HEK293 (cell line): ENCODE data around the gene NDUFS7.

ENCODE experiments used
- CTCF ChIA-PET: fragments of 350-600 bp; formaldehyde crosslinking; extraction: SDS; loops from one replicate; lab custom pipeline; 2021; ENCODE audit warnings: antibody characterized with exemption; lab: Yijun Ruan, JAX
- POLR2A ChIA-PET: fragments of 300-600 bp; formaldehyde crosslinking; extraction: SDS; loops from one replicate; lab custom pipeline; 2020; ENCODE audit warnings: antibody characterized with exemption, inconsistent platforms; lab: Yijun Ruan, JAX
- H3K27ac ChIP-seq: fragments of 200-500 bp; sonication (Bioruptor generic); 2 replicates; pipeline ENCODE4 v1.5.1; 2014; ENCODE audit warnings: low read depth, low read length, control low read depth, inconsistent platforms; ENCODE audit errors: extremely low read depth
- H3K36me3 ChIP-seq, 2 experiments: fragments of 200-500 bp in 1 of 2; sonication (Bioruptor generic) in 1 of 2; 1 replicate in 1 of 2; 2 replicates in 1 of 2; pipeline ENCODE4 v1.5.1; 2014 to 2017; ENCODE audit warnings: inconsistent platforms in 2 of 2, low read length in 2 of 2; ENCODE audit not compliant: control insufficient read depth in 2 of 2, insufficient read depth in 1 of 2
- H3K4me1 ChIP-seq: fragments of 200-500 bp; sonication (Bioruptor generic); 2 replicates; pipeline ENCODE4 v1.5.1; 2014; ENCODE audit warnings: mild to moderate bottlenecking, low read length, inconsistent platforms; ENCODE audit not compliant: control insufficient read depth, insufficient read depth
- H3K4me3 ChIP-seq: 2 replicates; pipeline ENCODE4 v1.5.1; 2011; ENCODE audit warnings: low read depth, mild to moderate bottlenecking, control low read depth, low read length, moderate library complexity
- H3K9me3 ChIP-seq: fragments of 200-500 bp; sonication (Bioruptor generic); 2 replicates; pipeline ENCODE4 v1.5.1; 2014; ENCODE audit warnings: low read depth, low read length, inconsistent platforms; ENCODE audit not compliant: control insufficient read depth, insufficient read depth
- GLI2 ChIP-seq: fragments of 450-650 bp; formaldehyde crosslinking; IDR thresholded peaks from 2 replicates; pipeline ENCODE4; 2017; ENCODE audit warnings: missing biosample characterization, missing genetic modification characterization, low read depth, borderline replicate concordance
- HIC1 ChIP-seq: fragments of 450-650 bp; formaldehyde crosslinking; IDR thresholded peaks from 2 replicates; pipeline ENCODE4 v1.5.1; 2016; ENCODE audit warnings: missing biosample characterization, missing genetic modification characterization
- KLF16 ChIP-seq: fragments of 450-650 bp; formaldehyde crosslinking; IDR thresholded peaks from 2 replicates; pipeline ENCODE4 v1.5.1; 2017; ENCODE audit warnings: missing biosample characterization, missing genetic modification characterization
- MEIS1 ChIP-seq: sonication (generic); formaldehyde crosslinking; IDR thresholded peaks from 2 replicates; pipeline ENCODE4 v1.8.1; 2022; ENCODE audit warnings: missing genetic modification reagents, mild to moderate bottlenecking, borderline replicate concordance
- SCRT1 ChIP-seq: fragments of 450-650 bp; formaldehyde crosslinking; IDR thresholded peaks from 2 replicates; pipeline ENCODE4 v1.5.1; 2016; ENCODE audit warnings: missing biosample characterization, missing genetic modification characterization, borderline replicate concordance
- SCRT2 ChIP-seq: fragments of 450-650 bp; formaldehyde crosslinking; IDR thresholded peaks from 2 replicates; pipeline ENCODE4 v1.5.1; 2016; ENCODE audit warnings: missing biosample characterization, missing genetic modification characterization
- WT1 ChIP-seq: fragments of 450-650 bp; formaldehyde crosslinking; IDR thresholded peaks from 2 replicates; pipeline ENCODE4 v1.5.1; 2016; ENCODE audit warnings: missing biosample characterization, missing genetic modification characterization
- ZBTB10 ChIP-seq: fragments of 450-650 bp; formaldehyde crosslinking; IDR thresholded peaks from 2 replicates; pipeline ENCODE4 v1.5.1; 2016; ENCODE audit warnings: missing biosample characterization, missing genetic modification characterization
- ZNF148 ChIP-seq: fragments of 450-650 bp; formaldehyde crosslinking; IDR thresholded peaks from 2 replicates; pipeline ENCODE4 v1.5.0; 2017; ENCODE audit warnings: missing biosample characterization, missing genetic modification characterization, borderline replicate concordance
- ZNF274 ChIP-seq, 2 experiments: fragments of 200-500 bp in 1 of 2; fragments of 450-650 bp in 1 of 2; sonication (Bioruptor generic) in 1 of 2; formaldehyde crosslinking in 1 of 2; IDR thresholded peaks; 2 replicates each; pipeline versions ENCODE4 v1.5.1 to v1.6.1; 2014 to 2016; ENCODE audit warnings: borderline replicate concordance in 1 of 2, inconsistent platforms in 1 of 2, low read length in 1 of 2, missing biosample characterization in 1 of 2, missing genetic modification characterization in 1 of 2
- ZNF280D ChIP-seq: fragments of 450-650 bp; formaldehyde crosslinking; IDR thresholded peaks from 2 replicates; pipeline ENCODE4 v1.5.1; 2016; ENCODE audit warnings: missing biosample characterization, missing genetic modification characterization
- ZNF335 ChIP-seq: fragments of 450-650 bp; formaldehyde crosslinking; conservative IDR thresholded peaks from 2 replicates; pipeline ENCODE4 v1.5.1; 2016; ENCODE audit warnings: missing biosample characterization, missing genetic modification characterization
- ZNF518A ChIP-seq: fragments of 450-650 bp; formaldehyde crosslinking; conservative IDR thresholded peaks from 2 replicates; pipeline ENCODE4 v1.5.1; 2016; ENCODE audit warnings: low read depth, missing biosample characterization, missing genetic modification characterization
- ZNF561 ChIP-seq: fragments of 450-650 bp; IDR thresholded peaks from 2 replicates; pipeline ENCODE4 v1.5.1; 2018; ENCODE audit warnings: missing biosample characterization, missing genetic modification characterization, borderline replicate concordance
- ZNF707 ChIP-seq: fragments of 450-650 bp; formaldehyde crosslinking; IDR thresholded peaks from 2 replicates; pipeline ENCODE4 v1.5.1; 2016; ENCODE audit warnings: missing biosample characterization, missing genetic modification characterization
- ZXDB ChIP-seq: fragments of 450-650 bp; formaldehyde crosslinking; IDR thresholded peaks from 2 replicates; pipeline ENCODE4 v1.5.1; 2016; ENCODE audit warnings: missing biosample characterization, missing genetic modification characterization

NDUFS7 gene

GRCh38 chr19:1355568-1356507, 27.9 kb upstream of the NDUFS7 start:
- Histone ChIP-seq H3K9me3 (no peaks in the 10 kb centered on the region), H3K4me3 (peak overlapping the region; percentile 77), H3K4me1 (peaks cover 12% of the 10 kb centered on the region), H3K36me3 (peaks cover 3 to 42% of the 10 kb centered on the region in 2 experiments; a peak in 2 of 3 replicates), H3K27ac (peak overlapping the region; percentile 66; the same call in 1 of the 2 replicates)
- ChIA-PET CTCF (interaction anchor here (0.5 to 1.4 kb wide), 2 partner anchors 107 to 111 kb away, joined by 3 read pairs; no protein-coding TSS in a partner anchor), POLR2A (no interaction called here)
- TF ChIP-seq ZNF280D (tag by site-specific recombination) (no peak), GLI2 (tag by site-specific recombination) (no peak), KLF16 (tag by site-specific recombination) (peak; percentile 29; the same call in 1 of the 2 replicates), ZNF518A (tag by site-specific recombination) (no peak), SCRT2 (tag by site-specific recombination) (no peak), ZXDB (no peak), SCRT1 (tag by site-specific recombination) (no peak), ZNF148 (tag by site-specific recombination) (no peak), ZNF274 (IDR thresholded peaks at IDR 0.05; ENCODE audit: low read length) (no peak), ZNF274 (tag by site-specific recombination; IDR thresholded peaks at IDR 0.05; ENCODE audit: borderline replicate concordance) (no peak), MEIS1 (CRISPR knock-in tag) (no peak), ZNF561 (no peak), ZBTB10 (peak; percentile 73), HIC1 (no peak), ZNF707 (tag by site-specific recombination) (no peak), WT1 (tag by site-specific recombination) (peak; percentile 91), ZNF335 (tag by site-specific recombination) (peak; percentile 61)
